RWPE1 (cell line): ENCODE results near the gene PTPRD.

Experiments used
- CTCF ChIA-PET: fragments of 350-600 bp; sonication (Branson Sonifier 250); formaldehyde crosslinking; extraction: SDS; loops from one replicate; lab custom pipeline; 2021; lab: Yijun Ruan, JAX
- POLR2A ChIA-PET: fragments of 400-600 bp; formaldehyde crosslinking; extraction: SDS; loops from one replicate; lab custom pipeline; 2020; ENCODE audit warnings: antibody characterized with exemption; ENCODE audit not compliant: low non-redundant PET; lab: Yijun Ruan, JAX
- DNase-seq: peaks from one replicate; pipeline ENCODE4 v3.0.0; 2012; ENCODE audit warnings: low spot score
- H3K27ac ChIP-seq: fragments of 450-650 bp; 2 replicates; pipeline ENCODE4 v1.5.1; 2017
- TF ChIP-seq, protein P1 (sequence below): fragments of 450-650 bp; conservative IDR thresholded peaks from 2 replicates; pipeline ENCODE4 v1.5.1; 2017; ENCODE audit warnings: low read depth, mild to moderate bottlenecking

The PTPRD gene

DNA sequence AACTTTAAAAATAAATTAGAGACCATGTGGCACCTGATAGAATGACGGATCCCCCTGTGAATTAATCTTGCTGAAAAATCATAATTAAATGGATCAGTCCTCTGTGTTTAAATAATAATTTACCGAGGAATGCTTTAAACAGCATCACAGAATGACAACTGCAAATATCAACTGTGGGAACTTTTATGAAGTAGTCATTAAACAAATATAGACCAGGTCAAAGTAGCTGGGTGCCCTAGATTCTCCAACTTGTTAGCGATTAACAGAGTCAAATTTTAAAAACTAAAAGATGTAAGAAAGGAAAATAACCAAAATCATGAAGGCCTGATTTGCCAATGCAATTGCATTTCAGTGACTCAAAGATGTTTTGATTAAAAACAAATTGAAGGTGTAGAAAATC lies 933.4 kb downstream of the PTPRD start:
- CTCF ChIA-PET = no interaction called here
- DNase-seq = no peak
- no peak overlapping the region for H3K27ac ChIP-seq
- TF ChIP-seq, protein P1, sequence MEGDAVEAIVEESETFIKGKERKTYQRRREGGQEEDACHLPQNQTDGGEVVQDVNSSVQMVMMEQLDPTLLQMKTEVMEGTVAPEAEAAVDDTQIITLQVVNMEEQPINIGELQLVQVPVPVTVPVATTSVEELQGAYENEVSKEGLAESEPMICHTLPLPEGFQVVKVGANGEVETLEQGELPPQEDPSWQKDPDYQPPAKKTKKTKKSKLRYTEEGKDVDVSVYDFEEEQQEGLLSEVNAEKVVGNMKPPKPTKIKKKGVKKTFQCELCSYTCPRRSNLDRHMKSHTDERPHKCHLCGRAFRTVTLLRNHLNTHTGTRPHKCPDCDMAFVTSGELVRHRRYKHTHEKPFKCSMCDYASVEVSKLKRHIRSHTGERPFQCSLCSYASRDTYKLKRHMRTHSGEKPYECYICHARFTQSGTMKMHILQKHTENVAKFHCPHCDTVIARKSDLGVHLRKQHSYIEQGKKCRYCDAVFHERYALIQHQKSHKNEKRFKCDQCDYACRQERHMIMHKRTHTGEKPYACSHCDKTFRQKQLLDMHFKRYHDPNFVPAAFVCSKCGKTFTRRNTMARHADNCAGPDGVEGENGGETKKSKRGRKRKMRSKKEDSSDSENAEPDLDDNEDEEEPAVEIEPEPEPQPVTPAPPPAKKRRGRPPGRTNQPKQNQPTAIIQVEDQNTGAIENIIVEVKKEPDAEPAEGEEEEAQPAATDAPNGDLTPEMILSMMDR = no peak
- POLR2A ChIA-PET = no interaction called here

DNA sequence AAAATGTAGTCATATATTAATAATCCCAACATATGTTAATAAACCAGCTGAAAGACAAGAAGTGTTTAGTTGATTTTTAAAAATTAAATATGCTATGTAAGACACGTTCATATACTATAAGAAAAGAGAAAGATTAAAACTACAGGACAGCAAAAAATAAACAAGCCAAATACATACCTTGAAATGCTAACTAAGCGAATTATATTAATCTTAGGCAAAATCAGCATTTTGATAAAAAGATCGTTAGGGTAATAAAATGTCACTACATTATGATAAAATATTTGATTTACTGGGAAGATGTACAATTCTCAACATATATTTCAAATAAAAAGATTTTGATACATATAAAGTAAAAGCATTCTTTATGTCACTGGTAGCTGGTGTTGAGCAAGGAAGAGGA lies 938.3 kb downstream of the PTPRD start:
- no peak overlapping the region for H3K27ac ChIP-seq
- no peak for DNase-seq
- ChIA-PET POLR2A (no interaction called here), CTCF (no interaction called here)
- TF ChIP-seq, protein P1 = no peak

- no peak overlapping the region for H3K27ac ChIP-seq
- DNase-seq = no peak
- TF ChIP-seq, protein P1 = no peak
- POLR2A ChIA-PET = no interaction called here
- CTCF ChIA-PET = no interaction called here
These were observed 942.3 kb downstream of the PTPRD start for GRCh38 chr9:9670454-9670853.

DNA sequence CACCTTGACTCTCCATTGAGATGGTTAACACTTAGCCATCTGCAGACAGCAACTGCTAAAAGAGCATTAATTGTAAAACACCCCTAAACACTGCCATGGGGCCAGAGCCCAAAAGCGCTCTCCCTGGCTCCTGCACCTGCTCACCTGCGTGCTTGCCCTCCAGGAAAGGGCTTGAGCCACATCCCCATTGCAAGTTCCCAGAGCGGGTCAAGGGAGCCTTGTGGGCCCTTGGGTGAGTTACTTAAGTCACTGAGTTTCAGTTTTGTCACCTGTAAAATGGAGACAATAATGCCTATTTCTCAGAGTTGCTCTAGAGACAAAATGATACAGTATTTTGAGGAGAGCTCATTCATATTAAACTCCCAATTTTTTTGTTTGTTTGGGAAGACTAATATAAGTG lies 967.8 kb downstream of the PTPRD start:
- TF ChIP-seq, protein P1 = no peak
- ChIA-PET POLR2A (no interaction called here), CTCF (no interaction called here)
- no peak for DNase-seq
- H3K27ac ChIP-seq = no peak overlapping the region

DNA sequence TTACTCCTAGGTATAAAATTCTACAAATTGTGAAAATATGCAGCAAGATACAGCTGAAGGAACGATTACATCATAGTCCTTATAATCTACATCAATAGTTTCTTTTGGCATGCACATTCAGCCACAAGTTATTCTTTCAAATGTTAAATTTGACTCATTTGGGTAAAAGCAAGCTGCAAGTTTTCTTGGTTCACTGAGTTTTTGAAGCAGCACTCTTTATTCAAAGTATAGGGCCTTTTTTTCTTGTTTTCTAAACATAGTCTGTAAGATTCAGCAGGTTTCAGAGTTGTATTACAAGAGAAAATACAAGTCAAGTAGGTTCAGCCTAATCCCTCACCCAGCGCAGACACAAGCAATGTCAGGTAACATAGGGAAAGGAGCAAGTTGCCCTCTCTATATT lies 981.5 kb downstream of the PTPRD start:
- TF ChIP-seq, protein P1 = no peak
- POLR2A ChIA-PET = no interaction called here
- CTCF ChIA-PET = no interaction called here
- no peak overlapping the region for H3K27ac ChIP-seq
- no peak for DNase-seq

DNA sequence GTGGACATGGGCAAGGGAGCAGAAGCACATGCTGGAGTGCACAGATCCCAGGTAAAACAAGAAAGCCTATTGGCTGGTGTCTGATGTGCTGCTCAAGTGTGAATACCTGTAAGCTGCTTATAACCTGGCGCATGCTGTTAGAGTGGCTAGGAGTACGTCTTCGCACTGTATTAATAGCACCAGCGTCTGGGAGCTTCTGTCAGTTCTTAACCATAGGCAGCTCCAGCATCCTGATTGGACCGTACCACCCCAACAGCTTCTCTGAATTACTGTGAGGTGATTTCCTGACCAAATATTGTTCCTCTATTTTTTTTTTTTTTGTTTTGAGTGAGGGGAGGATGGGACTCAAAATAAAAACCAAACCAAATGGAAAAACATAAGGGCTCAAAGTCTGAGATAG lies 987.6 kb downstream of the PTPRD start:
- no peak for DNase-seq
- POLR2A ChIA-PET = no interaction called here
- CTCF ChIA-PET = no interaction called here

More for the DNA sequence above, 987.6 kb downstream of the PTPRD start:
- TF ChIP-seq, protein P1 = no peak
- H3K27ac ChIP-seq = no peak overlapping the region
